DMS153 (cell line): Measurements from ENCODE around the gene GREB1.

ENCODE experiments used
- DNase-seq: peaks from one replicate; lab custom pipeline; 2025; lab: John Stamatoyannopoulos, UW

The GREB1 gene

GRCh38 chr2:11681722-11682589, 148.1 kb downstream of the GREB1 start:
- no peak for DNase-seq

DNA sequence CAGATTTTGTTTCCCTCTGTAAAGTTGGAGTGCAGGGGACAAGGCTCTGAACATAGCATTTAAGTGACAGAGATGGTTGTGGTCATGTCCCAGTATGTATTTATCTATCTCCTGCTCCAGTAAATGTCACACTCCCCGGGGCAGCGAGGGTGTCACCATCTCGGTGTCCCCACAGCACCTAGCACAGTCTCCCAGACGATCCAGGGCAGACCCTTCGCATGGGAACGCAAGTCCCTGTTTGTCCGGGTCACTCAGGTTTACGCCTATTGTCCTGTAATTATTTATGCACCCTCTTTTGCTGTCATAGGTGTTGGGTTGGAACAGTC, 148.7 kb downstream of the GREB1 start:
- DNase-seq: no peak

GRCh38 chr2:11683476-11683875, 149.6 kb downstream of the GREB1 start:
- no peak for DNase-seq

DNA sequence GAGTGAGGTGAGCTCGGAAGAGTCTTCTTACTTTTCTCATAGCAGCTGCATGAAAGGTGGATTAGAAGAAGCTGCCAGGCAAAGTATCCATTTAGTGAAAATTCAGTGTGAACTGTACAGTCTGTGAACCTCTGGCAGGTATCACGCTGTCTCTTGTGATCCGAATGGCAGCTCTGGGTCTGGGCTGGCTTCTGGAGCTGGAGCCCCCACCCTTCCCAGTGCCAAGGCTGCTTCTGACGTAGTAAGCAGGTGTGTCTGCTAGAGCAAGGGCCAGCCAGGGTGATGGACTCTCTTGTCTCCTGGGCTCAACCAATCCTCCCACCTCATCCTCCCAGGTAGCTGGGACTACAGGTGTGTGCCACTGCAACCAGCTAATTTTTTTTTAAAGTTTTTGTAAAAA, 150.1 kb downstream of the GREB1 start:
- no peak for DNase-seq

DNA sequence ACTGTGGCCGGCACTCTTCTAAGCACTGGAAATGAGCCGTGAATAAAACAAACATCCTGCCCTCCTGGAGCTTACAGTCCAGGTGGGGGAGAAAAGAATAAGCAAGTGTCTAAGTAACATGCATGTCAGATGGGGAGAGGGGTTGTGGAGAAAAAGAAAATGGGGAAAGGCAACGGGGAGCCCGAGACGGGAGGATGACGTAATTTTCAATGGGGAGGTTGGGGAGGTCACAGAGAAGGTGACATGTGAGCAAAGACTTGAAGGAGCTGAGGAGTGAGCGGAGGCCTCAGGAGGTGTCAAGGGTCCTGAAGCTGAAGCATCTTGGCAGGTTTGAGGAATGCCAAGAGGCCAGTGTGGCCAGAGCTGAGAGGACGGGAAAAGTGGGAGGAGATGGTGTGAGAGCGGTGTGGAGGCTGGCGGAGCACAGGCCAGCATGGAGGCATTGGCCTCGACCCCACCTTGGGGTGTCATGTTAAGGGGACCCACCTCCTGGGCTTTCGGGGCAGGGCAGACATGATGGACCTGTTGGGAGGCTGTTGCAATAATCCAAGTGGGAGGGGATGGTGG, 151.1 kb downstream of the GREB1 start:
- DNase-seq: no peak

DNA sequence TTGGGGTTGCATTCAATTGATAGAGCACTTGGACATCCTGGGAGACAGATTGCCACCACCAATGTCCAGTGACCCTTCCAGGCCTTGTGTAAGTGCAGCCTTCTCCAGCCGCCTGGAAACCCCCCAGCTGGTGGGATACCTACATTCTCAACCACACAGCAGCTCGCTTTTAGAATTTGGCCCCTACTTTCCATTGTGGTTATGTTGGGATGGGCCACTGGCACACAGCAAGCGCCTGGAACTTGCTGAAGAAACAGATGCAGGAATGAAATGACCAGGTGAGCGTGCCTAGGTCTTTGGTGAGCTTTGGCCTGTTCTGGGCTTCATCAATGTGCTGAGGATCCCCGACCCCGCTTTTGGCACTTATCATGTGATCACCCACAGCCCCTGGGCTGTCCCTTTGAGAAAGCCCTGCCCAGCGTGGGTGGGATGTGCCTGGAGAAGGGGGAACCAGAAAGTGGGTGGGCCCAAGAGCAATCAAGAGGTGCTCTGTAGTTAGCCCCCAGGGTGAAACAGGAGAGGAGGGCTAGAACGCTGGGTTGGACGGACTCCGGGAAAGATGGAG, 152.1 kb downstream of the GREB1 start:
- DNase-seq: no peak

- no peak for DNase-seq
Measured at GRCh38 chr2:11687736-11688135, 153.9 kb downstream of the GREB1 start.

DNA sequence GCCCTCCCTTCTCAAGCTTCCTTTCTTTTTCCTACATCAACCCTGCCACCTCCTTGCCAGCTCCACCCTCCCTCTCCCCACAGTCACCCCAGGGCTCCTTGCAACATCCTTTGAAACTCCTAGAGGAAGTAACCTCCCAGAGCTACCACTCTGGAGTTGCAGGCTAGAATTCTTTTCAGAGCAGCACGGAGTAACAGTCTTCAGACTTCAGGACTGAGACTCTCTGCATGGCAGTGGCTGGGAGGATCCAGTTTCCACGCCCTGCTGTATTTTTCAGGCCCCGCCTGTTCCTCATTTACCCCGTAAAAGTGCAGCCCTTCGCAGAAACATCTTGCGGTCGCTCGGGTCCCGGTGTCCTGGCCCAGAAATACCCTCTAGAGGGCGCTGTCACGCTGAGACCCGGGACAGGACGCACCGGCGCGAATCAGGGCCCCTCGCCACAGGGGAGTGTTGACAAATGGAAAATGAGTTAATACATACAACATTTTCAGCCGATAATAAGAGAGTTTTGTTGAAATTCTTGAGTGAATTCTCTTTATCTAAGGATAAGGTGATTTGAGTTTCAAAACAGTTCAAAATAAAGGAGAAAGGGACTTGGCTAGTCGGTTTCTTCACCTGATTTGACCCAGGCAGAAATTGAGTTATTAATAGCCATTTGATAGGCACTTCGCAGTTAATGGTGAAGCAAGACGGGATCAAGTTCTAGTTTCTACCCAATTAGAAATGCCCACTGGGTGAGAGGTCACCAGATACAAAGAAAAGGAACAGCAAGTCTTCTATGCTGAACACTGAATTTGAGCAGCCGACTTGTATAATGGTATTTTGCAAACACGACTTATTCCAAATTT, 154.6 kb downstream of the GREB1 start:
- peak; percentile 12 for DNase-seq

GRCh38 chr2:11691076-11691660, 157.3 kb downstream of the GREB1 start:
- DNase-seq: no peak
